Astrocyte (in vitro differentiated cells and primary cell): ENCODE measurements around the gene CTXND1. TPM values are rescaled to one million over a fixed set of nuclear protein-coding genes. Genes with fewer than 3 reads are reported as not detected.

Source experiments
- total RNA-seq: library from RNA; stranded (reverse); gene quantifications from 2 replicates; pipeline ENCODE4 v1.2.1, GENCODE V29; 2021

Gene CTXND1
- total RNA-seq, 1 donor from 2014 or later: not detected

Other genes with a start within 250 kb of the CTXND1 start
- 65.6 and 70.0 TPM in 2 replicates for gene ZFAND6, start 192.5 kb downstream of the CTXND1 start, total RNA-seq
- gene FAH, start 99.2 kb downstream of the CTXND1 start, total RNA-seq: 21.9 and 24.9 TPM in 2 replicates
- 2.7 and 3.5 TPM in 2 replicates for gene ARNT2, start 152.2 kb upstream of the CTXND1 start, total RNA-seq